Heart right ventricle (tissue), 16 donors: ENCODE results near the gene TMEM203. TPM values are rescaled to one million over a fixed set of nuclear protein-coding genes. Genes with fewer than 3 reads are reported as not detected.

Experiments
- ATAC-seq, 8 donors: fragments of 200-7000 bp; cut with Tn5 transposase; one replicate each; pipeline ENCODE4 v1.9.1; 2020; ENCODE audit warnings: mild to moderate bottlenecking in 8 of 8, moderate library complexity in 8 of 8, moderate number of reproducible peaks in 1 of 8
- DNase-seq, 2 donors: peaks; one replicate each; pipeline ENCODE4 v3.0.0-alpha.2; 2020
- H3K27ac ChIP-seq, 10 donors: fragments of 200-600 bp; sonication (generic) in 2 of 10; one replicate each; pipeline versions ENCODE4 v1.5.0 to v1.8.0; 2020 to 2022; ENCODE audit warnings: mild to moderate bottlenecking in 3 of 10
- H3K27me3 ChIP-seq, 7 donors: fragments of 200-600 bp; one replicate each; pipeline ENCODE4 v1.8.0; 2021 to 2022; ENCODE audit warnings: mild to moderate bottlenecking in 2 of 7
- H3K36me3 ChIP-seq, 9 donors: fragments of 200-600 bp; sonication (generic) in 1 of 9; one replicate each; pipeline versions ENCODE4 v1.5.0 to v1.8.0; 2020 to 2022; ENCODE audit warnings: mild to moderate bottlenecking in 2 of 9
- H3K4me1 ChIP-seq, 9 donors: fragments of 200-600 bp; sonication (generic) in 1 of 9; one replicate each; pipeline versions ENCODE4 v1.5.0 to v1.8.0; 2020 to 2022; ENCODE audit warnings: mild to moderate bottlenecking in 4 of 9
- H3K4me3 ChIP-seq, 10 donors: fragments of 200-600 bp; sonication (generic) in 2 of 10; one replicate each; pipeline versions ENCODE4 v1.5.0 to v1.8.0; 2020 to 2022; ENCODE audit warnings: mild to moderate bottlenecking in 7 of 10, moderate library complexity in 2 of 10
- H3K9me3 ChIP-seq, 11 donors: fragments of 200-600 bp in 10 of 11; sonication (generic) in 2 of 11; one replicate each; pipeline versions ENCODE4 v1.5.0 to v1.8.0; 2013 to 2022; ENCODE audit warnings: mild to moderate bottlenecking in 2 of 11, control low read depth in 1 of 11, moderate library complexity in 1 of 11
- CTCF ChIP-seq, 9 donors: fragments of 200-600 bp; sonication (generic) in 2 of 9; IDR thresholded peaks; one replicate each; pipeline versions ENCODE4 v1.5.0 to v1.8.0; 2021 to 2022; ENCODE audit warnings: antibody characterized with exemption in 9 of 9, mild to moderate bottlenecking in 5 of 9, moderate library complexity in 1 of 9
- WGBS, 2 donors: extraction: QIAGEN DNeasy Blood & Tissue Kit; methylation state at CpG; one replicate each; pipeline ENCODE4 v1.1.7; 2013; ENCODE audit warnings: inconsistent platforms in 1 of 2; 5-methylcytosine and 5-hydroxymethylcytosine counted together
- intact Hi-C, 10 donors: fragments of 100-400 bp; cut with DNase I; formaldehyde crosslinking; loops; one replicate each; pipeline versions ENCODE4 v1.11.1 to v1.14.2; 2022
- polyA plus RNA-seq, 2 donors: library from polyadenylated mRNA; stranded (reverse); fragments of 200-250 nt; gene quantifications; one replicate each; pipeline ENCODE4 v1.2.3, GENCODE V29; 2013
- total RNA-seq, 10 donors: library from RNA; stranded (reverse); fragmentation: NEBNext Ultra II Directional in 3 of 10; extraction: Animal tissue kit (Norgen Biotek cat#: 25700) in 3 of 10; gene quantifications; one replicate each; pipeline versions ENCODE4 v1.2.1 to v1.2.4, GENCODE V29; 2021 to 2023
- donor health status: Arrhythmogenic right ventricular cardiomyopathy.
- donor health status: ischemic (EF 13 %, LVEDD 7.1; RV severe dilation, severe dysfunction).
- donor health status: healthy with polysubstance abuse.
- donor health status: DM: no; HTN: yes; CAD: no.
- donor health status: DM: no; HTN: no; CAD: no.
- donor health status: ischemic (EF 25% LVEDD 6.9; RV normal size, moderate dysfunction).
- donor health status: ischemic (EF 25% LVEDD 5.7; RV mildly dilated, moderate dysfunction).
- donor health status: healthy.
- donor health status: DM: yes; HTN: yes; CAD: no.
- donor health status: Ischemic cardiomyopathy.
- donor health status: ischemic (EF 35%, LVEDD 5.7; RV mildly dilated, moderate dysfunction).
- donor health status: nonischemic (EF 11% LVEDD 7.7; RV severe dilation, severe dysfunction).
- donor health status: DM: yes; HTN: yes; CAD: no.
- donor health status: PGD.
- donor health status: ischemic (EF 29% LVEDD 5.4; RV normal size, mild dysfunction).
- donor health status: nonischemic (EF 23%, LVEDD 6.1; RV moderate dilation, normal function).

The TMEM203 gene
- total and polyA plus RNA-seq, 12 donors, result 36.4 to 51.2 (median 41.7) TPM

- Histone ChIP-seq H3K27ac (no peak overlapping the region), H3K27me3 (peaks cover 9 to 42% (median 38%) of the 10 kb centered on the region in 7 donors), H3K4me3 (peak overlapping the region in 8 of 10 donors; percentile 9 to 40 (median 32)), H3K36me3 (no peaks in the 10 kb centered on the region), H3K9me3 (no peaks in the 10 kb centered on the region), H3K4me1 (peaks cover 14 to 47% (median 32%) of the 10 kb centered on the region in 9 donors)
- intact Hi-C loops, result loop anchor here in 2 of 10 donors (5.0 to 10.0 kb wide), 2 partner anchors 118 to 451 kb away; no protein-coding TSS in a partner anchor
- no peak for TF ChIP-seq CTCF (IDR thresholded peaks at IDR 0.05)
- DNase-seq (no peak), ATAC-seq (no peak)
- WGBS, 2 donors, result 66 to 69% methylated on average over 33 to 35 of the region's 35 CpGs
Observed at GRCh38 chr9:137235424-137236237, 30.2 kb upstream of the TMEM203 start.

GRCh38 chr9:137234758-137235423 is 29.4 kb upstream of the TMEM203 start:
- ATAC-seq (no peak), DNase-seq (no peak)
- 69 to 76% methylated on average over 18 of the region's 18 CpGs for WGBS, 2 donors

GRCh38 chr9:137234055-137234697 is 28.7 kb upstream of the TMEM203 start:
- peaks cover 16 to 57% (median 52%) of the 10 kb centered on the region in 7 donors for H3K27me3 ChIP-seq

More at GRCh38 chr9:137234758-137235423, 29.4 kb upstream of the TMEM203 start:
- peaks cover 13 to 49% (median 45%) of the 10 kb centered on the region in 7 donors for H3K27me3 ChIP-seq
- intact Hi-C loops, result loop anchor here in 2 of 10 donors (5.0 to 10.0 kb wide), 2 partner anchors 118 to 450 kb away; no protein-coding TSS in a partner anchor
- no peak overlapping the region for H3K27ac ChIP-seq
- no peak for TF ChIP-seq CTCF (IDR thresholded peaks at IDR 0.05)
- H3K4me3 ChIP-seq, result no peak overlapping the region
- H3K36me3 ChIP-seq, result no peaks in the 10 kb centered on the region
- no peaks in the 10 kb centered on the region for H3K9me3 ChIP-seq
- H3K4me1 ChIP-seq, result peaks cover 14 to 43% (median 27%) of the 10 kb centered on the region in 9 donors

More at GRCh38 chr9:137234055-137234697, 28.7 kb upstream of the TMEM203 start:
- no peak for TF ChIP-seq CTCF (IDR thresholded peaks at IDR 0.05)
- WGBS, 2 donors, result 58 to 71% methylated on average over 33 to 40 of the region's 40 CpGs
- Histone ChIP-seq H3K36me3 (no peaks in the 10 kb centered on the region), H3K4me3 (no peak overlapping the region), H3K4me1 (peaks cover 11 to 36% (median 23%) of the 10 kb centered on the region in 9 donors), H3K27ac (no peak overlapping the region), H3K9me3 (no peaks in the 10 kb centered on the region)
- intact Hi-C loops, result loop anchor here in 1 of 10 donors (10.0 kb wide), 1 partner anchor 449 kb away; no protein-coding TSS in a partner anchor
- ATAC-seq (no peak), DNase-seq (no peak)
